HG03097 (cell line): ENCODE data around the gene UPK3BL1.
A peak's percentile ranks its signal among the peaks of the same experiment; 100 is the strongest.
"Not testable (repeated sequence)": the region's sequence is repeated elsewhere in the genome, so short reads cannot be mapped to it uniquely, and the experiment has no call there.

Source experiments
- ATAC-seq: cut with Tn5 transposase; IDR thresholded peaks from one replicate; pipeline ENCODE4 v1.9.1; 2021; ENCODE audit not compliant: unreplicated experiment, low FRiP score

UPK3BL1 gene

DNA sequence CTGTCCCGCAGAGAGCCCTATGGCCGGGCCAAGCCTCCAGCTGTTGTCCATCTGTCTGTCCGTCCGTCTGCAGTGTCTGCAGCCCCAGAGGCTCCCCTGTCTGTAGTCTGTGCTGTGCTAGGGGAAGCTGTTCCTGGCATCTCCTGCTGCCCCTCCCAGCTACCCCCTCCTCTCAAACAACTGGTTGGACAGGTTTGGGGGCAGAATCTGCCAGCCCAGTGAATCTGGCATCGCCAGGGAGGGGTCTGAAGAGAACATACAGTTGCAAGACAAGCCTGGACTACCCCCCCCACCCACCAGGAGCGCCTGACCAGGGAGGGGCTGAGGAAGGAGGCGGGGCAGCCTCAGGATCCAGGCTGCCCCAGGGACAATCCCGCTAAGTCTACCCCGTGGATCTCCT is at the start of gene UPK3BL1:
Gene UPK3BL1 (minus strand): TSS at position 101 of the 400 bp plus-strand sequence. CDS start 50 bp downstream, at position 51.
- not testable (repeated sequence) for ATAC-seq

GRCh38 chr7:102690602-102691001 is 48.0 kb upstream of the UPK3BL1 start:
- not testable (repeated sequence) for ATAC-seq

- ATAC-seq, result peak; percentile 50
Measured at GRCh38 chr7:102689436-102690282, 47.1 kb upstream of the UPK3BL1 start.

- peak; percentile 59 for ATAC-seq
Measured at GRCh38 chr7:102688299-102689036, 45.9 kb upstream of the UPK3BL1 start.

- ATAC-seq, result not testable (repeated sequence)
Measured at GRCh38 chr7:102682560-102682959, 40.0 kb upstream of the UPK3BL1 start.

GRCh38 chr7:102680780-102681179 is 38.2 kb upstream of the UPK3BL1 start:
- ATAC-seq, result not testable (repeated sequence)

- ATAC-seq, result not testable (repeated sequence)
Measured at GRCh38 chr7:102675545-102675944, 33.0 kb upstream of the UPK3BL1 start.

- not testable (repeated sequence) for ATAC-seq
Measured at GRCh38 chr7:102673447-102674067, 31.0 kb upstream of the UPK3BL1 start.

- peak; percentile 27 for ATAC-seq
Measured at GRCh38 chr7:102671956-102672307, 29.3 kb upstream of the UPK3BL1 start.

- ATAC-seq, result peak; percentile 67
Measured at GRCh38 chr7:102671166-102671955, 28.8 kb upstream of the UPK3BL1 start, which contains the start of gene POLR2J2. Gene POLR2J2 (minus strand): TSS chr7:102671663. CDS start chr7:102671601, 62 bp downstream.

- not testable (repeated sequence) for ATAC-seq
Measured at GRCh38 chr7:102667523-102667922, 24.9 kb upstream of the UPK3BL1 start.

- not testable (repeated sequence) for ATAC-seq
Measured at GRCh38 chr7:102666850-102667249, 24.3 kb upstream of the UPK3BL1 start.

DNA sequence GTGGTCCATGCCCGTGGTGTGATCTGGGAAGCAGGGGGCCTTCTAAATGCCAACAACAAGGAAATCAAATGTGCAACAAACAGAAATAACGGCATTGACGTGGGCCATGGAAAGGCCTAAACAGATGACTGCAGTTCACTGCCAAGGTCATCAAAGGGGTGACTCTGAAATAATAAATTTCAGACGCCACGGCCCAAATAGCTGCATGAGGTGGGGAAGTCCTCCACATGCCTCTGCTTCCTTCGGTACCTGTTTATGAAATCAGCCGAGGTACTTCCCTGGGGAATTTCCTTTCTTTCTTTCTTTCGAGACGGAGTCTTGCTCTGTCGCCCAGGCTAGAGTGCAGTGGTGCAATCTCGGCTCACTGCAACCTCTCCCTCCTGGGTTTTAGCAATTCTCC is 22.2 kb upstream of the UPK3BL1 start:
- ATAC-seq, result not testable (repeated sequence)

DNA sequence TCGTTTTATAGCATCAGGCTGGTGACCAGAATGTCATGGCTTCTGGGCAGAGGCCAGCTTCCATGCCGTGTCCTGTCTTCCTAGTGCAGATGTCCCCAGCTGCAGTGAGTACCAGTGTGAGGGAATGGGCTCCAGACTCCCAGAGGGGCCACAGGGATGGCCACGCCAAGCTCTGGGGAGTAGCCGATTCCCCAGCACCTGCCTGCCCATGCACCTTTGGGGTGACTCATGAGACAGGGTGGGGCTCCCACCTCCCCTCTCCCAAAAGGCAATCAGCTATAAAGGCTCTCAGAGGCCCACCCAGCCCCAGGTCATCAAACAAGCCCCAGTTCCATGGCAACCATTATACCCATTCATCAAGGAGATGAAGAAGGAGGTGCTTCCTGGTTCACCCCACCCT is 7.3 kb upstream of the UPK3BL1 start, which contains the start of gene SPDYE2B:
Gene SPDYE2B (plus strand): TSS at position 396 of the 400 bp plus-strand sequence. CDS start 2,030 bp downstream, outside the sequence.
- not testable (repeated sequence) for ATAC-seq

- not testable (repeated sequence) for ATAC-seq
Measured at GRCh38 chr7:102647813-102648212, 5.2 kb upstream of the UPK3BL1 start.

GRCh38 chr7:102643404-102643803 is 813 bp upstream of the UPK3BL1 start:
- not testable (repeated sequence) for ATAC-seq

DNA sequence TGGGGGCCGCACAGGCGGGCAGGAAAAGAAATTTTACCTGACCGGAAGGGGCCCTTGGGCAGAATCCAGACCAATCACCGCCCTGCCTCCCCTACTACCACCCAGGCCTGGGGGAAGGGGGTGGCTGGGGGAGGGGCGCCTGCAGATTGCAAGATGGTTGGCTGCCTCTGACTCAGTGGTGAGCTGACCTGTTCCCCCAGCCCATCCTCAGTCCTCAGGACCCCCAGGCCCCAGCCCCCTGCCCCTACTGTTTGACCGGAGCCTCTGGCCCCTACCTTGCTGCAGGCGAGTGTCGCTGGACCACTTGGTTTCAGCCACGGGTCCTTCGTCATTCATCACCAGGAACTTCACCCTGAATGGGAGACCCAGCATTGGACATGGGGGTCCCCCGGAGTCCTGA is 3.7 kb downstream of the UPK3BL1 start:
- ATAC-seq, result not testable (repeated sequence)

DNA sequence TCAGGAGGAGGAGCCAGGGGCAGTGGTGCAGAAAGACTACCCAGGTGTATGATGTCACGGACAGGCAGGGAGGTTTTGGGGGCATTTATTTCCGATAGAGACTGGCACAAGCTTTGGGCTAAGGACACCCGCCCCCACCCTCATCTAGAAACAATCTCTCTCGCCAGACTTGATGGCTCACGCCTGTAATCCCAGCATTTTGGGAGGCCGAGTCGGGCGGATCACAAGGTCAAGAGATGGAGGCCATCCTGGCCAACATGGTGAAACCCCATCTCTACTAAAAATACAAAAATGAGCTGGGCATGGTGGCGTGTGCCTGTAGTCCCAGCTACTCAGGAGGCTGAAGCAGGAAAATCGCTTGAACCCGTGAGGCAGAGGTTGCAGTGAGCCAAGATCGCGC is 5.6 kb downstream of the UPK3BL1 start:
- not testable (repeated sequence) for ATAC-seq

DNA sequence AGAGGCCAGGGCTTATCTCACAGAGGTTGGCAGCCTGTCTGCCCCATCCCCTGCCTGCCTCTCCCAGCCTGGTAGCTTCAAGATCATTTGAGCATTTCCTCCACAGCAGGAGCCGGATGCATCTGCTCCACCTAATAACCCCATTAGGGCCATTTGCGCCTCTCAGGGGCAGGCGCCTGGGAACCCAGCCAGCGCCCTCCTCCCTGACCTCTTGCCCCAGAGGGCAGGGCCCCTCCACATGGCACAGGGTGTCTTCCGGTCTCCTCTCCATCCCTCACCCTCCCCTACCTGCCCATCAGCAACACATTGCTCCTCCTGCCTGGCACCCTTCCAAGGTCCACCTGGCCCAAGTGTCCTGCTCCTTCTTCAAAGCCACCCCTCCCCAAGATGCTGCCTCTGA is 7.2 kb downstream of the UPK3BL1 start:
- not testable (repeated sequence) for ATAC-seq

DNA sequence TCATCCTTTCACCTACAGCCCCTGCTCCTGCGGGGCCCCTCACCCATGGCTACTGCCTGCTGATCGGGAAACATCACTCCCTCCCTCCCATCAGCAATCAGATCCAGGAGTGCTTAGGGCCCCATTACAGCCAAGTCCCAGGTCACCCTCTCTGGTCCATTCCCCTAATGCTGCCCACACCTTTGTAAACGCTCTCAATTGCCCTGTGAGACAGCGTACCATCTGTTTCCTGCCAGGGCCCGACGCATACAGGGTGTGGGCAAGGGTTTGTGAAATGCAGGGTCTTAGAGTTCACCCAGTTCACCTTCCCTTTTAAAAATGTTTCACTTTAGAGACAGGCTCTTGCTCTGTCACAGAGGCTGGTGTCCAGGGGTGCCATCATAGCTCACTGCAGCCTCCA is 8.3 kb downstream of the UPK3BL1 start:
- ATAC-seq, result not testable (repeated sequence)
